Measurements from ENCODE around the gene SYK.

Gene SYK

GRCh38 chr9:90813523-90813922, 11.9 kb downstream of the SYK start:
- TF ChIP-seq, protein P1, sequence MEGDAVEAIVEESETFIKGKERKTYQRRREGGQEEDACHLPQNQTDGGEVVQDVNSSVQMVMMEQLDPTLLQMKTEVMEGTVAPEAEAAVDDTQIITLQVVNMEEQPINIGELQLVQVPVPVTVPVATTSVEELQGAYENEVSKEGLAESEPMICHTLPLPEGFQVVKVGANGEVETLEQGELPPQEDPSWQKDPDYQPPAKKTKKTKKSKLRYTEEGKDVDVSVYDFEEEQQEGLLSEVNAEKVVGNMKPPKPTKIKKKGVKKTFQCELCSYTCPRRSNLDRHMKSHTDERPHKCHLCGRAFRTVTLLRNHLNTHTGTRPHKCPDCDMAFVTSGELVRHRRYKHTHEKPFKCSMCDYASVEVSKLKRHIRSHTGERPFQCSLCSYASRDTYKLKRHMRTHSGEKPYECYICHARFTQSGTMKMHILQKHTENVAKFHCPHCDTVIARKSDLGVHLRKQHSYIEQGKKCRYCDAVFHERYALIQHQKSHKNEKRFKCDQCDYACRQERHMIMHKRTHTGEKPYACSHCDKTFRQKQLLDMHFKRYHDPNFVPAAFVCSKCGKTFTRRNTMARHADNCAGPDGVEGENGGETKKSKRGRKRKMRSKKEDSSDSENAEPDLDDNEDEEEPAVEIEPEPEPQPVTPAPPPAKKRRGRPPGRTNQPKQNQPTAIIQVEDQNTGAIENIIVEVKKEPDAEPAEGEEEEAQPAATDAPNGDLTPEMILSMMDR (IDR thresholded peaks at IDR 0.05): no peak

GRCh38 chr9:90814355-90814754, 12.7 kb downstream of the SYK start:
- TF ChIP-seq, protein P1 (IDR thresholded peaks at IDR 0.05): no peak

DNA sequence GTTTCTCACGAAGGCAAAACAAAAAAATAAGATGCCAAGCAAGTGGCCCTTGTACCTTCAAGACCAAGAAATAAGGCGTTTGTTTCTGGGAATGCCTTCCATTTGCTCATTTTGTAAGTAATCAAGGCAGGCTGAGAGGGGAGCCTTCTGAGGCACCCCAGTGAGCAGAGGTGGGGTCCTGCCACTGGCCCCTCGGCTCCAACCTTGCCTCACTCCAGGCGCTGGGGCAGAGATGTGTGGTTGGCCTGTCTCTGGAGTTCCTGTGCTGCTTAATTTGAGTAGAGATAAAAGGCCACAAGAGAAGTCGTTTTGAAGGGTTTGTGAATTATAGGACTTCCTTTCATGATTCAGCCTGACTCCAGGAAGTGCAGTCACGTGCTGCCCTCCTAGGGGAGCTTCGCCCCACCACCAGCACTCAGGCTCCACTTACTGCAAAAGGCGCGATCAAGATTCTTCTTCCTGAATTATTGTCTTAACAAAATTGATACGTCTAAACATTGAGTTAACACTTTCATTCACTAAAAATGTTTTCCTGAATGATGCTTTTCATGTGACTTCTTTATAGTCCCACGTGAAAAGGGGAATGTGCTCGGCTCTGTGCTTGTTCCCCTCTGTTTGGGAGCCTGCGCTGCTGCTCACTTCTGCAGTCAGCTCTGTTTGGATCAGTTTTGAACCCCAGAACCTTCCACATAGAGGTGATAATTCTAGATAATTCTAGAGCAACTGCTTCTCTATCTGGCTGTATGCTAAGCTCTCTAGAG, 13.7 kb downstream of the SYK start:
- TF ChIP-seq, protein P1 (IDR thresholded peaks at IDR 0.05): no peak

- TF ChIP-seq, protein P1 (IDR thresholded peaks at IDR 0.05): no peak
Observed at GRCh38 chr9:90815944-90816357, 14.3 kb downstream of the SYK start.

DNA sequence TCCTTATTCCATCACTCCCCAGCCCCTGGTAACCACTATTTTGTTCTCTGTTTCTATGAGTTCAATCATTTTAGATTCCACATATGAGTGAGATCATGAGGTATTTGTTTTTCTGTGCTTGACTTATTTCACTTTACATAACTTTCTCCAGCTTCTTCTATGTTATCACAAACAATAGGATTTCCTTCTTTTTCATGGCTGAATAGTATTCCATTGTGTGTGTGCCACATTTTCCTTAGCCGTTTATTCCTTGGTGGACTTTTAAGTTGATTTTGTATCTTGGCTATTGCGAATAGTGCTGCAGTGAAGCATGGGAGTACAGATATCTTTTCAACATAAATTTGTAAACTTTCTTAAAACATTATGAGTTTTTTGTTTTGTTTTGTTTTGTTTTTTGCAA, 15.1 kb downstream of the SYK start:
- TF ChIP-seq, protein P1 (IDR thresholded peaks at IDR 0.05): no peak

DNA sequence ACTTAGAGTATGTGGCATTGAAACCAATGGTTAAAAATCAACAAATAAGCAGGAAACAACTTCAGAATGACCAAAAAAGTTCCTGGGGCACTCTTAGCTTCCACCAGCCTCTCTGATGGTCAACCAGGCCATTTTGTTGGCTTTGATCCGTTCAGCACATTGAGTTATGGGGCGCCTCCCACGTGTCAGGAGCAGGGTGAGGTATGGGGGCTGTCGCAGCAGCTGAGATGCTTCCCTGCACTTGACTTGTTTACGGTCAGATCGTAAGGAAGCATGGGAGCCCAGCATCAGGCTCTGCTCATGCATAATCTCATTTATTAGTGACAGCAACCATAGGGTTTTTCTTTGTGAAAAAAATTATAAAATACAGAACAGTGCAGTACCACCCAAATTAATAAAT, 16.7 kb downstream of the SYK start:
- TF ChIP-seq, protein P1 (IDR thresholded peaks at IDR 0.05): no peak

DNA sequence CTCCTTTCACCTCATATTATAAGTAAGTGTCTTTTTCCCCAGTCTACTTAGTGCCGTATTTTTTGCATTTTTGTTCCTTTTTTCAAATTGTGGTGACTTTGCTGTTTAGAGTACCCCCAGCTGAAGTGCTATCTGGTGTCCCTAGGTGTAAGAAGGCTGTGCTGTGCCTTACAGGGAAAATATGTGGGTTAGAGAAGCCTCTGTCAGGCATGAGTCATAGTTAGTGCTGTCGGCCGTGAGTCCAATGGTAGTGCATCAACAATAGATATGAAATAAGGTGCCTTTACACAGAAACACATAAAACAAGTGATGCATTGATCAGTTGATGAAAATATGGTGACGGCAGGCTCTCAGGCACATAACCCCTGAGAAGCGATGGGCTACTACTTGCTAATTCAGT, 20.1 kb downstream of the SYK start:
- TF ChIP-seq, protein P1 (IDR thresholded peaks at IDR 0.05): no peak

DNA sequence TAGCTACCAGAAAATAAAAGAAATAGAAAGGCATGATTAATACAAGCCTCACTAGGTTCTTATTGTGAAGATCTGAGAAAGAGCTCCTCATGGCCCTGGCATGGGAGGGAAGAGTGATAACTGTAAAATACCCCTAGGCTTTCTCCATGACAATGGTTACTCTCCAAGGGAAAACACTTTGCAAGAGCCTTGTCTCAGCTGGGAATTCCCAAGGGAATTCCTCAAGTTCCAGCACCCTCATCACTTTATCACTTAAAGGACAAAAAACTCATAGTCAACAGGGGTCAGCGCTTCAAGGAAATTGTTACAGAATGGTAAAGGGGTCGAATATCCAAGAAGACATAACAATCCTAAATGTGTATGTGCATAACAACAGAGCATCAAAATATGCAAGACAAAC, 21.2 kb downstream of the SYK start:
- TF ChIP-seq, protein P1 (IDR thresholded peaks at IDR 0.05): no peak

All from LNCAP (cell line).